Effector CD4-positive, alpha-beta T cell (primary cell): ENCODE results near the gene KPRP.

Experiments used
- DNase-seq: peaks from one replicate; pipeline ENCODE4 v3.0.0-alpha.2; 2020

KPRP gene

GRCh38 chr1:152776361-152776760 is 18.5 kb downstream of the KPRP start:
- DNase-seq: no peak

GRCh38 chr1:152777510-152778137 is 19.8 kb downstream of the KPRP start:
- no peak for DNase-seq

GRCh38 chr1:152783095-152783494 is 25.3 kb downstream of the KPRP start:
- DNase-seq: no peak

- DNase-seq: no peak
Measured at GRCh38 chr1:152786077-152786476, 28.3 kb downstream of the KPRP start, which contains the start of gene LCE1E. LCE1E (plus strand) TSS chr1:152786257; CDS start chr1:152787300, 1,043 bp downstream.

- DNase-seq: no peak
Measured at GRCh38 chr1:152795686-152796085, 37.9 kb downstream of the KPRP start.

GRCh38 chr1:152796421-152796820 is 38.6 kb downstream of the KPRP start, which contains the start of gene LCE1D:
LCE1D (plus strand) TSS chr1:152796721; CDS start chr1:152797795, 1,074 bp downstream.
- DNase-seq: no peak

- DNase-seq: no peak
Measured at GRCh38 chr1:152801333-152801732, 43.5 kb downstream of the KPRP start.

- no peak for DNase-seq
Measured at GRCh38 chr1:152806576-152806975, 48.8 kb downstream of the KPRP start, which contains the start of gene LCE1C. LCE1C (minus strand) TSS chr1:152806651; CDS start chr1:152805478, 1,173 bp downstream.

- no peak for DNase-seq
Measured at GRCh38 chr1:152811050-152811449, 53.2 kb downstream of the KPRP start.
